GM12874 (cell line): ENCODE data around the gene IGFBP2.

ENCODE experiments used
- TF ChIP-seq, protein P1 (sequence below): IDR thresholded peaks from 2 replicates; pipeline ENCODE4 v1.5.1; 2011; ENCODE audit warnings: low read depth, mild to moderate bottlenecking, control low read depth, low read length, moderate library complexity; ENCODE audit not compliant: insufficient read depth

Gene IGFBP2

DNA sequence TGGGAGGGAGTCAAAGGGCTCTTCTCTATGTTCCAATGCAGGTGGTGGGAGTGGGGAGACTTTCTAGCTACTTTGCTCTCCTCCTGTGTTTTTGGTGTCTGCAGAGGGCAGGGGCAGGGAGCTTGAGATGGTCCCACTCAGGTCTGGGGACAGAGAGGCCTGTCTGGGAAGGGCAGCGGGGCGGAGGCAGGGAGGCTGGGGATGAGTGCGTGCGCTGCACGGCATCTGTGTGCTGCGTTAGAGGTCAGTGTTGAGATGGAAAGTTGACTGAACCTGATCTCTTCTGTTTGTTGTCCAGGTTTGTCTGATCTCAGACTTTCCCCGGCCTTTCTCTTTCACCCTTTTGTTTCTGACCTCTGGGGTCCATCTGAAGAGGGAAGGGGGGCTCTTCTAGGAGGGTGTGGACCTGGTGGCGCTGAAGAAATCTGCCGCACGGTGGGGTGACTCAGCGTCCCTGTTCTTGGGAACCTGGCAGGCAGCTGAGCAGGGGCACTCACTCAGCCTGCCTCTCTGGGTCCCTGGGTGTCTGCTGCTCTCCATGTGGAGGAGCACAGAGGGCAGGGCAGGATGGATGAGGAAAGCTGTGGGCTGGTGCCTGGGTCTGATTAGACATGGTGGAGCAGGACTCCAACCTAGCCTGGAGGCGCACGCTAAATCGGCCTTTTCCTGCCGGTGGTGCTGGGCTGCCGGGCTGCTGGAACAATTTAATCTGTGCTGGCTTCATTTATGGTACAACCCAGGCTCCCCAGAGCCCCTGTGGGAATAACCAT, 24.1 kb downstream of the IGFBP2 start:
- TF ChIP-seq, protein P1, sequence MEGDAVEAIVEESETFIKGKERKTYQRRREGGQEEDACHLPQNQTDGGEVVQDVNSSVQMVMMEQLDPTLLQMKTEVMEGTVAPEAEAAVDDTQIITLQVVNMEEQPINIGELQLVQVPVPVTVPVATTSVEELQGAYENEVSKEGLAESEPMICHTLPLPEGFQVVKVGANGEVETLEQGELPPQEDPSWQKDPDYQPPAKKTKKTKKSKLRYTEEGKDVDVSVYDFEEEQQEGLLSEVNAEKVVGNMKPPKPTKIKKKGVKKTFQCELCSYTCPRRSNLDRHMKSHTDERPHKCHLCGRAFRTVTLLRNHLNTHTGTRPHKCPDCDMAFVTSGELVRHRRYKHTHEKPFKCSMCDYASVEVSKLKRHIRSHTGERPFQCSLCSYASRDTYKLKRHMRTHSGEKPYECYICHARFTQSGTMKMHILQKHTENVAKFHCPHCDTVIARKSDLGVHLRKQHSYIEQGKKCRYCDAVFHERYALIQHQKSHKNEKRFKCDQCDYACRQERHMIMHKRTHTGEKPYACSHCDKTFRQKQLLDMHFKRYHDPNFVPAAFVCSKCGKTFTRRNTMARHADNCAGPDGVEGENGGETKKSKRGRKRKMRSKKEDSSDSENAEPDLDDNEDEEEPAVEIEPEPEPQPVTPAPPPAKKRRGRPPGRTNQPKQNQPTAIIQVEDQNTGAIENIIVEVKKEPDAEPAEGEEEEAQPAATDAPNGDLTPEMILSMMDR, result no peak

DNA sequence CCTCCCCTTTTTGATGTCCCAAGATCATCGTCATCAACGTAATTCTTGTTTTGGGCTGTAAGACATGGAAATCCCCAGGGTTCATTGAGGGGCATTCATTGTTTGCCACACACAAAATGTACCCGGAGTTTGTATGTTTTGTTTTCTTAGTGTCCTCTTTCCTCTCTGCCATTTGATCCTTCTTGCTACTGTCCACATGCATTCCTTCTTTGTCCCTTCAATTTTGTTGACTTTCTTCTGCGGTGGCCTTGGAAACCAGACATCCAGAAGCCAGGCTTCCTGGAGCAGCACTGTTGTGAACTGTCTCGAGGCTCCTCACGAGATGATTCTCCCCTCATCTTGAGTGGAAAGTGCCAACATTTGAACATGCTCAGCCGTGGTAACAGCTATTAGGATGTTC, 24.8 kb downstream of the IGFBP2 start:
- TF ChIP-seq, protein P1, result no peak

DNA sequence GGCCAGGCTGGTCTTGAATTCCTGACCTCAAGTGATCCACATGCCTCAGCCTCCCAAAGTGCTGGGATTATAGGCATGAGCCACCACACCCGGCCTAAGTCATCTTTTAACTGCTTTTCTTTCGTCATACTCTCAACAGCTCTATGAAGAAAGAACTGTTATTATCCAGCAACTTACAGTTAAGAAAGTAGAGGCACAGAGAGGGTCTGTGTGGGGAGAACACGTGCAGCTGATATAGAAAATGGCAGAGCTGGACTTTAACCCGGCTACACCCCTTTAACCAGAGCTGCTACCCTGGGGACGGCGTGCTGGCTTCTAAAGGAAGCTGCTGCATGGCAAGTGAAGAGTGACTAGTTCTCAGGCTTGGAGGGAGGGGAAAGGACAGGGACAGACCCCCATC, 25.5 kb downstream of the IGFBP2 start:
- TF ChIP-seq, protein P1, result no peak

DNA sequence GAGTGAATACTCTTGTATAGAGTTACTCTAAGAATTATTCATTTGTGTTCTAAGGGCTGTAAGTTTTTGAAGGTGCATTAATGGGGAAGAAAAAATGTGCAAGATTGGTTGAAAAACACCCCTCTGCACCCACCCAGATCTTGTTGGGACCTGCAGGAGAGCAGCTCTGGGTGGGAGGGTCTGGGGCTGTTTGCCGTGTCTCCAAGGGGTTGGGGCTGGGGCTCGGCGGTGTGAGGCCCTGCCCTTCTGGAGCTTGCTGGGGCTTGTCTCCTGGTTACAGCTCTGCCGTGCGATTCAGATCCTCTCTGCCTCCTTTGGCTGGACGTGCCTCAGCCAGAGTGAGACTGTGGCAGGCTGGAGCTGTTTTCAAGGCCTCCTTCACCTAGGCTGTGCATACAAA, 26.1 kb downstream of the IGFBP2 start:
- TF ChIP-seq, protein P1, result no peak

DNA sequence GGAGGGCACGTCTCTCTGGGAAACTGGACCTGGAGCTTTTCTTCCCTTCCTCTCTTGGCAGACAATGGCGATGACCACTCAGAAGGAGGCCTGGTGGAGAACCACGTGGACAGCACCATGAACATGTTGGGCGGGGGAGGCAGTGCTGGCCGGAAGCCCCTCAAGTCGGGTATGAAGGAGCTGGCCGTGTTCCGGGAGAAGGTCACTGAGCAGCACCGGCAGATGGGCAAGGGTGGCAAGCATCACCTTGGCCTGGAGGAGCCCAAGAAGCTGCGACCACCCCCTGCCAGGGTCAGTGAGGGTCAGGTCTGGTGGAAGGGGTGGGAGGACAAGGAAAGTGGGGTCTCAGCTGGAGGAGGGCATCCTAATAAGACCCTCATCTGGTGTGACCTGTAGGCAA, 27.3 kb downstream of the IGFBP2 start:
- TF ChIP-seq, protein P1, result no peak

DNA sequence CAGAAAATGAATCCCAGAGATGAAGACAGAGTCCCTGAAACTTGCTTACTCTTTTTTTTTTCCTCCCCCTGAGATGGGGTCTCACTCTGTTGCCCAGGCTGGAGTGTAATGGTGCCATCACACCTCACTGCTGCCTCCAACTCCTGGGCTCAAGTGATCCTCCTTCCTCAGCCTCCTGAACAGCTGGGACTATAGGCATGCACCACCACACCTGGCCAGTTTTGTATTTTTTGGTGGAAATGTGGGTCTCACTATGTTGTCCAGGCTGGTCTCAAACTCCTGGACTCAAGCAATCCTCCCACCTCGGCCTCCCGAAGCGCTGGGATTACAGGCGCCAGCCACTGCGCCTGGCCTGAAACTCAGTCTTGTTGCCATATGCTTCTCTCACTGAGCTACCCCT, 27.8 kb downstream of the IGFBP2 start:
- TF ChIP-seq, protein P1, result no peak

DNA sequence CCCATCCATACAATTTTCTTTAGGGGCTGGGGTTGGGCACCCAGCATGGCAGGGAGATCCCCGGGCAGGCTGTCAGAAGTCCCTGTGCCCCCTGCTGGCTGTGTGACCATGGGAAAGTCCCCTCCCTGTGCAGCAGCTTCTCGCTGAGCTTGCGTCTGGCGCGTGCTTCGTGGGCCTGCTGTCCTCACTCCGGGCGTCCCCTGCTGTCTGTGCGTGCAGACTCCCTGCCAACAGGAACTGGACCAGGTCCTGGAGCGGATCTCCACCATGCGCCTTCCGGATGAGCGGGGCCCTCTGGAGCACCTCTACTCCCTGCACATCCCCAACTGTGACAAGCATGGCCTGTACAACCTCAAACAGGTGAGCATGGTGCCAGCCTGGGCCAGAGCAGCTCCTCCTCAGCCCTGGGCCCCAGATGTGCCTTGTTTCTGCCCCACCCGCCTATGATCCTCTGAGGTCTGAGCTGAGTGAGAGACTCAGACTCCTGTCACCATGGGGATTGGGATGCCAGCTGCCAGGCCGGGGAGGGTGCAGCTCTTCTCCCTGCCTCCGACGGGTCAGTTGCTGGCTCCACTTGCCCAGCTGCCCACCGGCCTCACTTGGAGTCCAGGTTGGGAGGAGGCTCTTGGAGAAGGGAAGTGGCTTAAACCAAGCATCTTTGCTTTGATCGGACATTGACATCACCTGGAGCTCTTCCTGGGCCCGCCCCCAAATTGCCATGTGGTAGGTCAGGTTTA, 28.6 kb downstream of the IGFBP2 start:
- TF ChIP-seq, protein P1, result peak; percentile 15; the same call in 1 of the 2 replicates
